Activated naive CD4-positive, alpha-beta T cell (primary cell): ENCODE data around the gene MMRN1.
A peak's percentile ranks its signal among the peaks of the same experiment; 100 is the strongest.

Experiments used
- DNase-seq, 4 experiments: peaks; one replicate each; lab custom pipeline; 2025; lab: John Stamatoyannopoulos, UW

MMRN1 gene, protein sequence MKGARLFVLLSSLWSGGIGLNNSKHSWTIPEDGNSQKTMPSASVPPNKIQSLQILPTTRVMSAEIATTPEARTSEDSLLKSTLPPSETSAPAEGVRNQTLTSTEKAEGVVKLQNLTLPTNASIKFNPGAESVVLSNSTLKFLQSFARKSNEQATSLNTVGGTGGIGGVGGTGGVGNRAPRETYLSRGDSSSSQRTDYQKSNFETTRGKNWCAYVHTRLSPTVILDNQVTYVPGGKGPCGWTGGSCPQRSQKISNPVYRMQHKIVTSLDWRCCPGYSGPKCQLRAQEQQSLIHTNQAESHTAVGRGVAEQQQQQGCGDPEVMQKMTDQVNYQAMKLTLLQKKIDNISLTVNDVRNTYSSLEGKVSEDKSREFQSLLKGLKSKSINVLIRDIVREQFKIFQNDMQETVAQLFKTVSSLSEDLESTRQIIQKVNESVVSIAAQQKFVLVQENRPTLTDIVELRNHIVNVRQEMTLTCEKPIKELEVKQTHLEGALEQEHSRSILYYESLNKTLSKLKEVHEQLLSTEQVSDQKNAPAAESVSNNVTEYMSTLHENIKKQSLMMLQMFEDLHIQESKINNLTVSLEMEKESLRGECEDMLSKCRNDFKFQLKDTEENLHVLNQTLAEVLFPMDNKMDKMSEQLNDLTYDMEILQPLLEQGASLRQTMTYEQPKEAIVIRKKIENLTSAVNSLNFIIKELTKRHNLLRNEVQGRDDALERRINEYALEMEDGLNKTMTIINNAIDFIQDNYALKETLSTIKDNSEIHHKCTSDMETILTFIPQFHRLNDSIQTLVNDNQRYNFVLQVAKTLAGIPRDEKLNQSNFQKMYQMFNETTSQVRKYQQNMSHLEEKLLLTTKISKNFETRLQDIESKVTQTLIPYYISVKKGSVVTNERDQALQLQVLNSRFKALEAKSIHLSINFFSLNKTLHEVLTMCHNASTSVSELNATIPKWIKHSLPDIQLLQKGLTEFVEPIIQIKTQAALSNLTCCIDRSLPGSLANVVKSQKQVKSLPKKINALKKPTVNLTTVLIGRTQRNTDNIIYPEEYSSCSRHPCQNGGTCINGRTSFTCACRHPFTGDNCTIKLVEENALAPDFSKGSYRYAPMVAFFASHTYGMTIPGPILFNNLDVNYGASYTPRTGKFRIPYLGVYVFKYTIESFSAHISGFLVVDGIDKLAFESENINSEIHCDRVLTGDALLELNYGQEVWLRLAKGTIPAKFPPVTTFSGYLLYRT

GRCh38 chr4:89894649-89895550 lies at the start of gene MMRN1:
TSS of gene MMRN1 (plus strand) at chr4:89894854. CDS start at chr4:89894972, 118 bp downstream.
- DNase-seq = no peak

- no peak for DNase-seq
Observed at GRCh38 chr4:89847571-89848325, 46.9 kb upstream of the MMRN1 start.

- DNase-seq = no peak
Observed at GRCh38 chr4:89855236-89855635, 39.4 kb upstream of the MMRN1 start.

DNA sequence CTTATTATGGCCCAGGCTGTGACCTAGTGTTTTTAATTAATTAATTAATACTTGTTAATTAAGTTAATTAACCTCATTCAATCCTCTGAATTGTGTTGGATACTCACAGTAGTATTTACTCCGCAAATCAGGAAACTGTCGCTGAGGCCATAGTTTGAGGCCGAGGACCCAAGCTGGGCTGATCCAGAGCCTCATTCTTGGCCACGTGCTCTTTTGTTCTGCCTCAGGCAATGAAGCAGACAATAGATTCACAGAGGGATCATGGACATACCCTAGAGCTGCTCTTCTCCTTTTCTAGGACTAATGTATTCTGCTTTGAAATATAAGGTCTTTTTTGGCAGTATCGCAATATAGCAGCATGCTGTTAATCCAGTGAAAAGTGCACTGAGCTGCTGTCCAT lies 33.7 kb upstream of the MMRN1 start:
- DNase-seq = no peak

GRCh38 chr4:89863533-89863932 lies 31.1 kb upstream of the MMRN1 start:
- no peak for DNase-seq

- no peak for DNase-seq
Observed at GRCh38 chr4:89868276-89868675, 26.4 kb upstream of the MMRN1 start.

DNA sequence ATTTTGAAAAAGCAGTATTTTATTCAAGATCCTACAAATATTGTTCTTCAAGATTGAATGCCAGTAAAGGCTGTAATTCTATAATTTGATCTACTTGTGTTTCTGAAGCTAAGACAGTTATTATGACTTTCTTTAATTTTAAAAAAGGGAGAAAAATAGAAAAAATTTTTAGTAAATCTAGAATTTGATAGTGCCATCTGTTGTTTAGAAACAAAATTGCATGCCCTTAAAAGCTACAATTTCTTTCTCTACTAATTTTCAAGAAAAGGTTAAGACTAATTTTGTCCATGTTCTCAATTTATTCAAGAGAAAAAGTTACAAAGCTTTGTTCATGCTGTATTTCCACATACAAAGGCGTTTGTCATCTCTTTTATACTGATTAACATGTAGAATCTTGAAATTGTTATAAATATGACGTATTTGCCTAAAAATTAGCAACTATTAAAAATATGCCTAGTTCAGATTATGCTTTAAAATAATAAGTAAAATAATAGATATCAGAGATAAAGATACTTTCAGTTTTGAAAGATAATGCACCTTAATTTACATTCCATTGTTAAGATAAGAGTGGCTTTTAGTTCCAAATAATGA lies 25.6 kb upstream of the MMRN1 start:
- no peak for DNase-seq

DNA sequence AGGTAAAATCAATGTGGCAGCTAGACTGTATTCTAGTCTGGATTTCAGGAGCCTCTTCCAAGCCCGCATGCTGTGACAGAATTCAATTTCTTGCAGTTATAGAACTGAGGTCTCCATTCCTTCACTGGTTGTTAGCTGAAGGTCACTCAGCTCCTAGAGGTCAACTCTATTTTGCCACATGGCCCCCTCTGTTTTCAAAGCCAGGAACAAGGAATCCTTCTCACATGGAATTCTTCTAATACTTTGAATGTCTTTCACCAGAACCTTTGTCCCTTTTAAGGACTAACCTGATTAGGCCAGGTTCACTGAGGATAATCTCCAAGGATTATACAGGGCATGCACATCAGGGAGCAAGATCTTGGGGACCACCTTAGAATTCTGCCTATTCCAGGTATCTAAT lies 23.4 kb upstream of the MMRN1 start:
- DNase-seq = no peak

DNA sequence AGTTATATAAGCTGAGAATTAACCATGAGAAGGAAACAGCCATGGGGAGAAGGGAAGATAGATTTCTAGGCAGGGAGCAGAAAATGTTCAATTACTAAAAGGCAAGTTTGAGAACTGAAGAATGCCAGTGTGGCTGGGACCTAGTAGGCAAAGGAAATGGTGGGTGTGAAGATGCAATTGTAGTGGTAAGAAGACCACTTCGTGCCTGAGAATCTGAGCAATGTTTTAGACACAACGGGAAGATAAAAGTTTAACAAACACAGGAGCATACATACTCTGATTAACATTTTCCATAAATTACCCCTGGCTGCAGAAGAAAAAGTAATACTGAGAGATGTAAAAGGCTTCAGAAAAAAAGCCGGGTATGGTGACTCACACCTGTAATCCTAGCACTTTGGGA lies 18.1 kb upstream of the MMRN1 start:
- no peak for DNase-seq

GRCh38 chr4:89878611-89879010 lies 16.0 kb upstream of the MMRN1 start:
- no peak for DNase-seq

GRCh38 chr4:89879215-89879614 lies 15.4 kb upstream of the MMRN1 start:
- no peak for DNase-seq

- no peak for DNase-seq
Observed at GRCh38 chr4:89889289-89889688, 5.4 kb upstream of the MMRN1 start.

- no peak for DNase-seq
Observed at GRCh38 chr4:89897867-89898266, 3.2 kb downstream of the MMRN1 start.

DNA sequence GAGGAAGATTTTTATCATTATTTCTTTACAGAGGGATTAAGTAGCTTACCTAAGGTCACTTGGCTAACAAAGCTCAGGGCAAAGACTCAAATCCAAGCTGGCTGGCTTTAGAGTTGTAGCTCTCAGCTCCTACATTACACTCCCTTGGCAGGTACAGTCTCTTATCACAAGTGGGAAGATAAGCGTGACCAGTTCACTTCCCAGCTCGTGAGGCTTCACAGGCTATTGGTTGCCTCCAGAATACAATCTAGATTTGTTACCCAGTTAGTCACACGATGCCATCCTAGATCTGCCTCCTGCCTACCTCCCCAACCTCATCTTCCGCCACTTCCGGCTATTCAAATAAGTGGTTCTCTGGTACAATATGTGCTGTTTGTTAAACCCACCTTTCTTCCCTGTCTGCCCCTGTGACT lies 3.7 kb downstream of the MMRN1 start:
- DNase-seq = no peak

- no peak for DNase-seq
Observed at GRCh38 chr4:89899152-89899551, 4.5 kb downstream of the MMRN1 start.

DNA sequence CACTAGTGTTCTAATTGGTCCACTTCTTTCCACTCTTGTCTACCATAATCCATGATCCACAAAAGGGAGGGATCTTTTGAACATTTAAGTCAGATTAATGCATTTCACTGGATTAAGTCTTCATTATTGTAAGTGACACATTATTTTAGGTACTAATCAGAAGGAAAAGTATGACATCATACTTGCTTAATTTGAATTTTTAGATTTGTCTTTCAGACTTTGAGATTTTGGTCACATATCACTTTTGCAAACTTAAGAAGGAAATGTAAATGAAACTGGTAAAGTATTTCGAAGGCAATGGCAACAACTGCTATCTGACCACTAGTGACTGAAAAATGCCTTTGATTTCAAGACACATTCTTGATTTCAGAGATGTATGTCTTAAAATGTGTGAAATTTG lies 5.2 kb downstream of the MMRN1 start:
- no peak for DNase-seq

- DNase-seq = peak in 3 of 4 experiments; percentile 2 to 13 (median 11)
Observed at GRCh38 chr4:89901808-89902431, 7.3 kb downstream of the MMRN1 start.

GRCh38 chr4:89904524-89904923 lies 9.9 kb downstream of the MMRN1 start:
- DNase-seq = no peak

- DNase-seq = no peak
Observed at GRCh38 chr4:89906316-89906715, 11.7 kb downstream of the MMRN1 start.
